ENCODE data around the gene PSMG4.

DNA sequence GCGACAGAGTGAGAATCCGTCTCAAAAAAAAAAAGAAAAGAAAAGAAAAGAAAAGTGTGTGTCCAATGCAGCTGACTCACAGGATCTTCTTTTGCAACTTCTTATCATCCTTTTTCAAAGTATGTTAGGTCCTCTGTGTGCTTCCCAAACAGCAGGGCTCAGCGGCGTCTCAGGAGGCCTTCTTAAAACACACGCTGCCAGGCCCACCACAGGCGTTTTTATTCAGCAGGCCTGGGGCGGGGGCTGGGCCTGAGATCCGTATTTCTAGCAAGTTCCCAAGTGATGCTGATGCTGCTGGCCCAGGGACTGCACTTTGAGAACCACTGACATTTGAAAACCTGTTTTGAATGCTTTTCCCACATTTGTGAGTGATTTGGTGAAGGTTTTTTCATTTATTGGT, 57.1 kb downstream of the PSMG4 start:
- TF ChIP-seq, protein P1, sequence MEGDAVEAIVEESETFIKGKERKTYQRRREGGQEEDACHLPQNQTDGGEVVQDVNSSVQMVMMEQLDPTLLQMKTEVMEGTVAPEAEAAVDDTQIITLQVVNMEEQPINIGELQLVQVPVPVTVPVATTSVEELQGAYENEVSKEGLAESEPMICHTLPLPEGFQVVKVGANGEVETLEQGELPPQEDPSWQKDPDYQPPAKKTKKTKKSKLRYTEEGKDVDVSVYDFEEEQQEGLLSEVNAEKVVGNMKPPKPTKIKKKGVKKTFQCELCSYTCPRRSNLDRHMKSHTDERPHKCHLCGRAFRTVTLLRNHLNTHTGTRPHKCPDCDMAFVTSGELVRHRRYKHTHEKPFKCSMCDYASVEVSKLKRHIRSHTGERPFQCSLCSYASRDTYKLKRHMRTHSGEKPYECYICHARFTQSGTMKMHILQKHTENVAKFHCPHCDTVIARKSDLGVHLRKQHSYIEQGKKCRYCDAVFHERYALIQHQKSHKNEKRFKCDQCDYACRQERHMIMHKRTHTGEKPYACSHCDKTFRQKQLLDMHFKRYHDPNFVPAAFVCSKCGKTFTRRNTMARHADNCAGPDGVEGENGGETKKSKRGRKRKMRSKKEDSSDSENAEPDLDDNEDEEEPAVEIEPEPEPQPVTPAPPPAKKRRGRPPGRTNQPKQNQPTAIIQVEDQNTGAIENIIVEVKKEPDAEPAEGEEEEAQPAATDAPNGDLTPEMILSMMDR (tag by site-specific recombination; IDR thresholded peaks at IDR 0.05): no peak
- TF ChIP-seq ZNF155 (tag by site-specific recombination; IDR thresholded peaks at IDR 0.05) (no peak), YY2 (tag by site-specific recombination; IDR thresholded peaks at IDR 0.05) (no peak), ZNF140 (tag by site-specific recombination; IDR thresholded peaks at IDR 0.05) (no peak), ZNF324 (tag by site-specific recombination; IDR thresholded peaks at IDR 0.05) (no peak), ZNF23 (tag by site-specific recombination; IDR thresholded peaks at IDR 0.05; ENCODE audit: borderline replicate concordance) (no peak), ZNF394 (tag by site-specific recombination; IDR thresholded peaks at IDR 0.05; ENCODE audit: borderline replicate concordance) (no peak), KLF10 (tag by site-specific recombination; IDR thresholded peaks at IDR 0.05) (no peak)
- TF ChIP-seq, protein P2, sequence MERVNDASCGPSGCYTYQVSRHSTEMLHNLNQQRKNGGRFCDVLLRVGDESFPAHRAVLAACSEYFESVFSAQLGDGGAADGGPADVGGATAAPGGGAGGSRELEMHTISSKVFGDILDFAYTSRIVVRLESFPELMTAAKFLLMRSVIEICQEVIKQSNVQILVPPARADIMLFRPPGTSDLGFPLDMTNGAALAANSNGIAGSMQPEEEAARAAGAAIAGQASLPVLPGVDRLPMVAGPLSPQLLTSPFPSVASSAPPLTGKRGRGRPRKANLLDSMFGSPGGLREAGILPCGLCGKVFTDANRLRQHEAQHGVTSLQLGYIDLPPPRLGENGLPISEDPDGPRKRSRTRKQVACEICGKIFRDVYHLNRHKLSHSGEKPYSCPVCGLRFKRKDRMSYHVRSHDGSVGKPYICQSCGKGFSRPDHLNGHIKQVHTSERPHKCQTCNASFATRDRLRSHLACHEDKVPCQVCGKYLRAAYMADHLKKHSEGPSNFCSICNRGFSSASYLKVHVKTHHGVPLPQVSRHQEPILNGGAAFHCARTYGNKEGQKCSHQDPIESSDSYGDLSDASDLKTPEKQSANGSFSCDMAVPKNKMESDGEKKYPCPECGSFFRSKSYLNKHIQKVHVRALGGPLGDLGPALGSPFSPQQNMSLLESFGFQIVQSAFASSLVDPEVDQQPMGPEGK (tag by site-specific recombination; IDR thresholded peaks at IDR 0.05): no peak
- TF ChIP-seq, protein P3, sequence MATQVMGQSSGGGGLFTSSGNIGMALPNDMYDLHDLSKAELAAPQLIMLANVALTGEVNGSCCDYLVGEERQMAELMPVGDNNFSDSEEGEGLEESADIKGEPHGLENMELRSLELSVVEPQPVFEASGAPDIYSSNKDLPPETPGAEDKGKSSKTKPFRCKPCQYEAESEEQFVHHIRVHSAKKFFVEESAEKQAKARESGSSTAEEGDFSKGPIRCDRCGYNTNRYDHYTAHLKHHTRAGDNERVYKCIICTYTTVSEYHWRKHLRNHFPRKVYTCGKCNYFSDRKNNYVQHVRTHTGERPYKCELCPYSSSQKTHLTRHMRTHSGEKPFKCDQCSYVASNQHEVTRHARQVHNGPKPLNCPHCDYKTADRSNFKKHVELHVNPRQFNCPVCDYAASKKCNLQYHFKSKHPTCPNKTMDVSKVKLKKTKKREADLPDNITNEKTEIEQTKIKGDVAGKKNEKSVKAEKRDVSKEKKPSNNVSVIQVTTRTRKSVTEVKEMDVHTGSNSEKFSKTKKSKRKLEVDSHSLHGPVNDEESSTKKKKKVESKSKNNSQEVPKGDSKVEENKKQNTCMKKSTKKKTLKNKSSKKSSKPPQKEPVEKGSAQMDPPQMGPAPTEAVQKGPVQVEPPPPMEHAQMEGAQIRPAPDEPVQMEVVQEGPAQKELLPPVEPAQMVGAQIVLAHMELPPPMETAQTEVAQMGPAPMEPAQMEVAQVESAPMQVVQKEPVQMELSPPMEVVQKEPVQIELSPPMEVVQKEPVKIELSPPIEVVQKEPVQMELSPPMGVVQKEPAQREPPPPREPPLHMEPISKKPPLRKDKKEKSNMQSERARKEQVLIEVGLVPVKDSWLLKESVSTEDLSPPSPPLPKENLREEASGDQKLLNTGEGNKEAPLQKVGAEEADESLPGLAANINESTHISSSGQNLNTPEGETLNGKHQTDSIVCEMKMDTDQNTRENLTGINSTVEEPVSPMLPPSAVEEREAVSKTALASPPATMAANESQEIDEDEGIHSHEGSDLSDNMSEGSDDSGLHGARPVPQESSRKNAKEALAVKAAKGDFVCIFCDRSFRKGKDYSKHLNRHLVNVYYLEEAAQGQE (tag by site-specific recombination; IDR thresholded peaks at IDR 0.05): no peak
- TF ChIP-seq, protein P4, sequence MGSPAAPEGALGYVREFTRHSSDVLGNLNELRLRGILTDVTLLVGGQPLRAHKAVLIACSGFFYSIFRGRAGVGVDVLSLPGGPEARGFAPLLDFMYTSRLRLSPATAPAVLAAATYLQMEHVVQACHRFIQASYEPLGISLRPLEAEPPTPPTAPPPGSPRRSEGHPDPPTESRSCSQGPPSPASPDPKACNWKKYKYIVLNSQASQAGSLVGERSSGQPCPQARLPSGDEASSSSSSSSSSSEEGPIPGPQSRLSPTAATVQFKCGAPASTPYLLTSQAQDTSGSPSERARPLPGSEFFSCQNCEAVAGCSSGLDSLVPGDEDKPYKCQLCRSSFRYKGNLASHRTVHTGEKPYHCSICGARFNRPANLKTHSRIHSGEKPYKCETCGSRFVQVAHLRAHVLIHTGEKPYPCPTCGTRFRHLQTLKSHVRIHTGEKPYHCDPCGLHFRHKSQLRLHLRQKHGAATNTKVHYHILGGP (tag by site-specific recombination; IDR thresholded peaks at IDR 0.05): no peak
- TF ChIP-seq, protein P5, sequence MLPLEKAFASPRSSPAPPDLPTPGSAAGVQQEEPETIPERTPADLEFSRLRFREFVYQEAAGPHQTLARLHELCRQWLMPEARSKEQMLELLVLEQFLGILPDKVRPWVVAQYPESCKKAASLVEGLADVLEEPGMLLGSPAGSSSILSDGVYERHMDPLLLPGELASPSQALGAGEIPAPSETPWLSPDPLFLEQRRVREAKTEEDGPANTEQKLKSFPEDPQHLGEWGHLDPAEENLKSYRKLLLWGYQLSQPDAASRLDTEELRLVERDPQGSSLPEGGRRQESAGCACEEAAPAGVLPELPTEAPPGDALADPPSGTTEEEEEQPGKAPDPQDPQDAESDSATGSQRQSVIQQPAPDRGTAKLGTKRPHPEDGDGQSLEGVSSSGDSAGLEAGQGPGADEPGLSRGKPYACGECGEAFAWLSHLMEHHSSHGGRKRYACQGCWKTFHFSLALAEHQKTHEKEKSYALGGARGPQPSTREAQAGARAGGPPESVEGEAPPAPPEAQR (tag by site-specific recombination; IDR thresholded peaks at IDR 0.05): no peak
- TF ChIP-seq, protein P6, sequence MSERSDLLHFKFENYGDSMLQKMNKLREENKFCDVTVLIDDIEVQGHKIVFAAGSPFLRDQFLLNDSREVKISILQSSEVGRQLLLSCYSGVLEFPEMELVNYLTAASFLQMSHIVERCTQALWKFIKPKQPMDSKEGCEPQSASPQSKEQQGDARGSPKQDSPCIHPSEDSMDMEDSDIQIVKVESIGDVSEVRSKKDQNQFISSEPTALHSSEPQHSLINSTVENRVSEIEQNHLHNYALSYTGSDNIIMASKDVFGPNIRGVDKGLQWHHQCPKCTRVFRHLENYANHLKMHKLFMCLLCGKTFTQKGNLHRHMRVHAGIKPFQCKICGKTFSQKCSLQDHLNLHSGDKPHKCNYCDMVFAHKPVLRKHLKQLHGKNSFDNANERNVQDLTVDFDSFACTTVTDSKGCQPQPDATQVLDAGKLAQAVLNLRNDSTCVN (tag by site-specific recombination; optimal IDR thresholded peaks at IDR 0.05): no peak
- TF ChIP-seq, protein P7, sequence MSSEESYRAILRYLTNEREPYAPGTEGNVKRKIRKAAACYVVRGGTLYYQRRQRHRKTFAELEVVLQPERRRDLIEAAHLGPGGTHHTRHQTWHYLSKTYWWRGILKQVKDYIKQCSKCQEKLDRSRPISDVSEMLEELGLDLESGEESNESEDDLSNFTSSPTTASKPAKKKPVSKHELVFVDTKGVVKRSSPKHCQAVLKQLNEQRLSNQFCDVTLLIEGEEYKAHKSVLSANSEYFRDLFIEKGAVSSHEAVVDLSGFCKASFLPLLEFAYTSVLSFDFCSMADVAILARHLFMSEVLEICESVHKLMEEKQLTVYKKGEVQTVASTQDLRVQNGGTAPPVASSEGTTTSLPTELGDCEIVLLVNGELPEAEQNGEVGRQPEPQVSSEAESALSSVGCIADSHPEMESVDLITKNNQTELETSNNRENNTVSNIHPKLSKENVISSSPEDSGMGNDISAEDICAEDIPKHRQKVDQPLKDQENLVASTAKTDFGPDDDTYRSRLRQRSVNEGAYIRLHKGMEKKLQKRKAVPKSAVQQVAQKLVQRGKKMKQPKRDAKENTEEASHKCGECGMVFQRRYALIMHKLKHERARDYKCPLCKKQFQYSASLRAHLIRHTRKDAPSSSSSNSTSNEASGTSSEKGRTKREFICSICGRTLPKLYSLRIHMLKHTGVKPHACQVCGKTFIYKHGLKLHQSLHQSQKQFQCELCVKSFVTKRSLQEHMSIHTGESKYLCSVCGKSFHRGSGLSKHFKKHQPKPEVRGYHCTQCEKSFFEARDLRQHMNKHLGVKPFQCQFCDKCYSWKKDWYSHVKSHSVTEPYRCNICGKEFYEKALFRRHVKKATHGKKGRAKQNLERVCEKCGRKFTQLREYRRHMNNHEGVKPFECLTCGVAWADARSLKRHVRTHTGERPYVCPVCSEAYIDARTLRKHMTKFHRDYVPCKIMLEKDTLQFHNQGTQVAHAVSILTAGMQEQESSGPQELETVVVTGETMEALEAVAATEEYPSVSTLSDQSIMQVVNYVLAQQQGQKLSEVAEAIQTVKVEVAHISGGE (tag by site-specific recombination; conservative IDR thresholded peaks at IDR 0.05; ENCODE audit: low read depth): no peak

All from HEK293 (cell line).